GM18498 (cell line): ENCODE results near the gene LAPTM4A.

Source experiments
- ATAC-seq: cut with Tn5 transposase; IDR thresholded peaks from one replicate; pipeline ENCODE4 v1.9.1; 2021; ENCODE audit warnings: mild to moderate bottlenecking, moderate library complexity; ENCODE audit not compliant: unreplicated experiment

The LAPTM4A gene

GRCh38 chr2:20025065-20025786 is 26.2 kb downstream of the LAPTM4A start:
- ATAC-seq, result no peak

DNA sequence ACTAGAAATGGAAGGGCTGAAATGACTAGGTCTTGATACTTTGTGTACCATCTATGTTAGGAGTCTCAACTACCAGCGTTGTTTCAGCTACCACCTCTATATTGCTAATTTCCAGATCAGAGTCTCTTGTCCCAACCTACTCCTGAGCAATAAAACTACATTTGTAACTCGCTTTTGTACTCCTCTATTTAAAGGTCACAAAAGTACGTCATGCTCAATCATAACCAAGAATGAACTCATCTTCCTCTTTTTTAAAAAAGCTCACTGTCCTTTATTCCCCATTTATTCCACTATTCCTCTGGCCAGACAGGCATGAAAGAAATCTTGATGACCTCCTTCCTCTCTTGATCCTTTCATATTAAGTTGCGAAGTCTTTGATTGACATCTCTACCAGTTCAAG is 27.7 kb downstream of the LAPTM4A start:
- no peak for ATAC-seq

- ATAC-seq, result no peak
These were observed 29.9 kb downstream of the LAPTM4A start for GRCh38 chr2:20021405-20022009.

GRCh38 chr2:20019747-20020146 is 31.7 kb downstream of the LAPTM4A start:
- ATAC-seq, result no peak

DNA sequence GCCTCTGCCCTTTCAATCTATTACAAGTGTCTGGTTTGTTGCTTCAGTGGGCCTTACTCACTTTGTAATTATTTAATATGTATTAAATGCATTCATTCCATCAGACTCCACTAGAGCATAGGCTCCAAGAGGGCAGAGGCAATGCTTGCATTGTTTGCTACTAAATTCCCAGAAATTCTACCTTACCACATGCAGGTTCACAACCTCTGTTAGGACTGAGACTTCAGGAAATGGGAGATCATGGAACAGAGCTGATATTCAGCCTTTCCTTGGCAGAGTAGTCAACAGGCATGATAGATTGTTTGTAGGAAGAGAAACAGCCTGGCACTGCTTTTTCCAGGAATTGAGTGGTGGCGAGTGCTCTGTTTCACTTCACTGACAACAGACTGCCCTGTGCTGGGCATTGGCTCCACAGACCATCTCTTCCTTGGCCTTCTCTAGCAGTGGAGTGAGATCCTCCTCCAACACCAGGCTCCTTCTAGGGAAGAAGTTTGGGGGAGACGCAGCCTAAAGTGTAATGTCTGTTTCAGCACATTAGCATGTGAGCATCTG is 32.8 kb downstream of the LAPTM4A start:
- no peak for ATAC-seq

DNA sequence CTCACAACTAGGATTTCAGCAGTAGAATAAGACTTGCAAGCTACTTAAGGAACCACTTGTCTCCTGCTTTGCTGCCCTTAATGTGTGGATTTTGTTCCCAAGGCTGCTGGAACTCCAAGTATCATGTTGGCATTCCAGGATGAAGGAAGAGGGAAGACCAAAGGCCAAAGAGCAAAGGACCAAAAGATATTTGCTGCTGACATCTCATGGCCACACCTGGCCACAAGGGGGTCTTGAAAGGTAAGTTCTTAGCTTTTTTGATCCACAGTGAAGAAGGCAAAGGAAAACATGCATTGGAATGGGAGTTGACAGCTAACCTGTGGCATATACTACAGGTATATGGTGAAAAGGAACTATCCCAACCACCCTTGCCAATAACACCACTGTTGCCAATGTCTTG is 35.1 kb downstream of the LAPTM4A start:
- no peak for ATAC-seq

DNA sequence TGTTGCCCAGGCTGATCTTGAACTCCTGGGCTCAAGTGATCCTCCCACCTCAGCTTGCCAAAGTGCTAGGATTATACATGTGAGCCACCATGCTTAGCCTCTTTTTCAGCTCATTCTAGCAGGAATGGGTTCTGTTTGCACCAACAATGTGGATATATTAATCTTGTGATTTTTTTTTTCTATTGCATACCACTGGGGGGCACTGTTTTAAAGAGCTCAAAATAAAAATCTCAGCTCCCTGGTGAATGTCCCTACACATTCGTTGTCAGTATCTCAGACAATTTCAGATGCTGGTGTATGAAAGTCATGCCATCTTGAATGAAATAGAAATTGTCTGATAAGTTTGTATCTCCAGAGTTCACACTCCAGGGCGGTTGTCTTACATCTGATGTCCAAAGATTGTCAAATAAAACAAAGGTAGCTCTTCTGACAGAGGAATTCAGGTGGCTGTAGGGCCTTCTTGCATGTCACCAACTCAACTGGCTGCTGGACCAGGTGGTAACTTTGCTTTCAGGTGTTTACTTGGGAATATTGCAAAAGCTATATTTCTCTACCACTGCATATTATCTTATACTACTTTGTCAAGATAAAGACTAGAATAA is 35.8 kb downstream of the LAPTM4A start:
- ATAC-seq, result no peak

DNA sequence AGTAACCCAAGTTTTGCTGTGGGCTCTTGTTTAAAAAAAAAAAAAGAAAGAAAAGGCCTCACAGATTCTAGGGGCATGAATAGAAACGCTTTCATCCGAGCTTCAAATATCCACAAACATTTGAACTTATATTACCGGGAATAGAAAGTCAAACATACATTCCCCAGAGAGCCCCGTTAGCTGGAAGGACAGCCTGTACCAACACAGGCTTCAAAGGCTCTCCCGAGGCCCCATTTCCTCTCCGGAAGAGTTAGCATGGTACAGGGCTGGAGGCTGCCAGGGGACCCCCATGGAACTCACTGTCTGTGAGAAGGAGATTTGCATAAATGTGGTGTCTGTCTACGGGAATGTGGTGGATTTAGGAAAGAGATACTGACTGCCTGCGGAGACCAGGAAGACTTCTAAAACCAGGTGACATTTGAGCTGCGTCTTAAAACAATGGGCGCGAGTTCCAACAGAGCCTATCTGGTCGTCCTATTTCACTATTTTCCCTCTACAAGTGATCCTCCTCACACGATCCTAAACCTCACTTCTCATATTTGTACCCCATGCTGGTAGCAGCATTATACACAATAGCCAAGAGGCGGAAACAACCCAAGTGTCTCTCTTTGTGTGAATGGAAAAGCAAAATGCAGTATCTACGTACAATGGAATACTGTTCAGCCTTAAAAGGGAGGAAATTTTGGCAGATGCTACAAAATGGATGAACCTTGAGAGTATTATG is 38.1 kb downstream of the LAPTM4A start:
- ATAC-seq, result no peak

- ATAC-seq, result no peak
These were observed 38.9 kb downstream of the LAPTM4A start, which contains the start of gene MATN3 for GRCh38 chr2:20012282-20013125. Gene MATN3, minus strand, starts transcription at chr2:20012668. Its CDS starts 37 bp downstream, at chr2:20012631.

DNA sequence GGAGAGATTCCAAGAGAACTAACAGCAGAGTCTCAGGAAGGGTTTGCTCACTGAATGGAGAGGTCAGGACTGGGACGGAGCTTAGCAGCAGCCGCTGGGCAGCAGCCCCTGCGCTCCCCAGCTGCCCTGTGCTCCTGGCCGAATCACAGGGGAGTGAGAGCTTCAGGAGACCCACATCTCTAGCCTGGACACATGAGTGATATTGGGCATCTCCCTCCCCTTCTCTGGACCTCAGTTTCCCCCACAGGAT is 39.5 kb downstream of the LAPTM4A start:
- no peak for ATAC-seq

DNA sequence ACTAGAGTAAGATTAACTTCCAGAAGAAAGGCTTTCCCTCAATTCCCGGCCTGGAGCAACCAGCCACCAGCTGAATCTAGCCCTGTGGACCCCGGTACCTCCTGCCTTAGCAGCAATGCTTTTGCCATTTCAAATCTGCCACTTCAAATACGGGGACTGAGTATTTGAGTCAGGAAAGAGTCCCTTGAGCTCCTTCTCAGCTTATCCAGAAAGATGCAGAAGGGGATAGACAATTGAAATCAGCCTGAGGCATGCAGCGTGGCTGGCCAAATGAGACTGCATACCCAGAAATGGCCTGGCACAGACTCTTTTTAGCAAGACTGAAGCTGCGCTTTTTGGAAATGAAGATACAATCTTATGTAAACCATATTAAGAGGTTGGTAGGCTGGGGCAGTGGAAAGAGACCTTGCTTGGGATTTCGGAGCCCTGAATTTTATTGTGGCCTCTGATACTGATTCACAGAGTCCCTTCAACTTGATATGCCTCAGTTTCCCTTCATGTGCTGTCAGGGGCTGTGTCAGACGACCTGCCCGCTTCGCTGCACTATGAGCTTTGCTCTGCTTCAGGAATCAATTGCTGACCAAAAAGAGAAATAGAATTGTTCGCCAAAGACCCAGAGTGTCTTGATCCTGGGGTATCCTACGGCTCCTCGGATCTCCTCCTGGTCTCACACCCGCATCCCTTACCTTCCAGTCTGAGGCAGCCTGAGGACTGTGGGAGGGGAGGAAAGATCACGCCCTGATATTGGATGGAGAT is 40.0 kb downstream of the LAPTM4A start:
- no peak for ATAC-seq

DNA sequence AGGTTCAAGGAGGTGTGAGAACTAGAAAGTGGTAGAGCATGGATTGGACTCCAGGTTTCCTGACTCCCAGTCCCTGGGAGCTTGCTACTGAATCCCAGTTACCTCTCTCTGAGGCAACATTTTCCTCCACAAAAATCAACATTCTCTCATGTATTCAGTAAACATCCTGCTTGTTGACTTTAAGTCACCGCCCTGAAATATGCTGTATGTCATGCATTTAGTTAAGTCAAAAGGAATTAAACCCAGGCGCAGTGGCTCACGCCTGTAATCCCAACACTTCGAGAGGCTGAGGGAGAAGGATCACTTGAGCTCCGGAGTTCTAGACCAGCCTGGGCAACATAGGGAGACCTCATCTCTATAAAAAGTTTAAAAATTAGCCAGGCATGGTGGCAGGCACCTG is 42.7 kb downstream of the LAPTM4A start:
- ATAC-seq, result no peak

DNA sequence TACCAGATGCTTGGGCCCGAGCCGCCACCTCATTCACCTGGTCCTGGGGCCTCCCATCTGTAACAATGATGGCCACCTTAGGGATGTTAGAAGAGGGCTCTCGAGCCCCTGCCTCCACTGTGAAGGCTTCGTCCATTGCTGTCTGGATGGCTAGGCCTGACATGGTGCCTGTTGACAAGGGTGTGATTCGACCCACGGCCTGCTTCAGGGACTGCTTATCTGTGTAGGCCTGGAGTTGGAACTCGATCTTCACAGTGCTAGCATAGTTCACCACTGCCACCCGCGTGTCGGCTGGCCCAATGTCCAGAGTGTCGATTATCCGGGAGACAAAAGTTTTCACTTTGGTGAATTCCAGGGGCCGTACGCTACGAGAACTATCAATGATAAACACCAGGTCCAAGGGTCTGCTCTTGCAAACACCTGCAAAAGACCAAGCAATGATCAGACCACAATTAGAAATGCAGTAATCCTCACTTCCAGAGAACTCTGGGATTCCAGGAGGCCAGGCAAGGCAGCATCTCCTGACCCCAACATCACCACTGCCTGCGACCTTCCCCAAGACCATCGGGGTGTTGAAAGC is 45.4 kb downstream of the LAPTM4A start:
- ATAC-seq, result no peak

- no peak for ATAC-seq
These were observed 46.3 kb downstream of the LAPTM4A start for GRCh38 chr2:20005067-20005627.

GRCh38 chr2:20001361-20001863 is 50.0 kb downstream of the LAPTM4A start:
- ATAC-seq, result no peak

GRCh38 chr2:19993731-19994130 is 57.7 kb downstream of the LAPTM4A start:
- ATAC-seq, result no peak

GRCh38 chr2:19991895-19992294 is 59.5 kb downstream of the LAPTM4A start:
- ATAC-seq, result no peak

DNA sequence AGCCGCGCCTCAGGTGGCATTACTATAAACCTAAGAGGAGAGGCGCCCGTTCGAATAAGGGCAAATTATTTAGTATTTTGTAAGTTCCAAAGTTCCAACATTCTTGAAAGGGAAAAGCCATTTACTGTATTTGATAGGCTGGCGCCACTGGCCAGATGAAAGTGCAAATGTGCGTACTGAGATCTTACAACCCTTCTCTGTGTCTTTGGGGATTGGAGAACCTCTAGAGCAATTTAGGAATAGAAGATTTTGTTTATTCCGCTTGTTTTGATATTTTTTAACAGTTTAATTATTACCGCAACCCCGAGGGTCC is 61.1 kb downstream of the LAPTM4A start:
- ATAC-seq, result no peak

- ATAC-seq, result peak; percentile 95
These were observed 61.6 kb downstream of the LAPTM4A start, which contains the start of gene WDR35 for GRCh38 chr2:19989667-19990415. Gene WDR35, minus strand, starts transcription at chr2:19990105. Its CDS starts 90 bp downstream, at chr2:19990015.
